ENCODE results near the gene ALDH1L2. TPM values are rescaled to one million over a fixed set of nuclear protein-coding genes. Genes with fewer than 3 reads are reported as not detected.

The ALDH1L2 gene
- total RNA-seq, 1 donor from 2014 or later: 2.7 TPM

DNA sequence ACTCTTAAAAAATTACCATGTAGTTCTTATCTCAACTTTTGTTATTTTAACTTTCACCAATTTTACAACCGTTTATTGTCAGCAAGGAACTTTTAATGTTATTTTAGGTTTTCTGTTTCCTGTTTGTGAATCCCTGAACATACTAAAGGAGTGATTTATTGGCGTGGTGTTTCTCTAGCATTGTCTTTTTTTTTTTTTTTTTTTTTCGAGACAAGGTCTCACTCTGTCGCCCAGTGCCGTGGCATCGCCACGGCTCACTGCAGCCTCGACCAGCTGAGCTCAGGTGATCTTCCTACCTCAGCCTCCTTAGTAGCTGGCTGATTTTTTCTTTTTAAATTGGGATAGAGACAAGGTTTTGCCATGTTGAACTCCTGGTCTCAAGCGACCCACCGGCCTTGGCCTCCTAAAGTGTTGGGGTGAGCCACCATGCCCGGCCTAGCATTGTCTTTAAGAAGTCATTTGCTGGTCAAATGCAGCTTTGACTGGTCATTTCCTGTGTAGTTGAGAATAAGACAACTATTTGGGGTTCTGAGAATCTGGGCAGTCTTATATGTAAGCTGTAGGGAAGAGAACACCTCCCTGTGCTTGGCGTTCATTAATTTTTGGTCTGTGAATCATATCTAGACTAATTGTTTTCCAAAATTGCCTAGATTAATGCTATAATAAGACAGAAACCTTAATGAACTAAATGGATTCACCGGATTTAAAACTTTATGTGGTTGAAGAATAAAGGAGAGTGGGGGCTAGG, 25.4 kb upstream of the ALDH1L2 start:
- Mint-ChIP-seq H3K4me3 (peak overlapping the region; percentile 97), H3K36me3 (peaks cover 20% of the 10 kb centered on the region), H3K27ac (peak overlapping the region; percentile 57), H3K4me1 (ENCODE audit: unreplicated experiment) (peaks cover 37% of the 10 kb centered on the region), H3K27me3 (no peaks in the 10 kb centered on the region), H3K9me3 (no peaks in the 10 kb centered on the region)
- TF ChIP-seq, protein P1, sequence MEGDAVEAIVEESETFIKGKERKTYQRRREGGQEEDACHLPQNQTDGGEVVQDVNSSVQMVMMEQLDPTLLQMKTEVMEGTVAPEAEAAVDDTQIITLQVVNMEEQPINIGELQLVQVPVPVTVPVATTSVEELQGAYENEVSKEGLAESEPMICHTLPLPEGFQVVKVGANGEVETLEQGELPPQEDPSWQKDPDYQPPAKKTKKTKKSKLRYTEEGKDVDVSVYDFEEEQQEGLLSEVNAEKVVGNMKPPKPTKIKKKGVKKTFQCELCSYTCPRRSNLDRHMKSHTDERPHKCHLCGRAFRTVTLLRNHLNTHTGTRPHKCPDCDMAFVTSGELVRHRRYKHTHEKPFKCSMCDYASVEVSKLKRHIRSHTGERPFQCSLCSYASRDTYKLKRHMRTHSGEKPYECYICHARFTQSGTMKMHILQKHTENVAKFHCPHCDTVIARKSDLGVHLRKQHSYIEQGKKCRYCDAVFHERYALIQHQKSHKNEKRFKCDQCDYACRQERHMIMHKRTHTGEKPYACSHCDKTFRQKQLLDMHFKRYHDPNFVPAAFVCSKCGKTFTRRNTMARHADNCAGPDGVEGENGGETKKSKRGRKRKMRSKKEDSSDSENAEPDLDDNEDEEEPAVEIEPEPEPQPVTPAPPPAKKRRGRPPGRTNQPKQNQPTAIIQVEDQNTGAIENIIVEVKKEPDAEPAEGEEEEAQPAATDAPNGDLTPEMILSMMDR (conservative IDR thresholded peaks at IDR 0.05): no peak
- no peak for DNase-seq (ENCODE audit: extremely low spot score, unreplicated experiment)

DNA sequence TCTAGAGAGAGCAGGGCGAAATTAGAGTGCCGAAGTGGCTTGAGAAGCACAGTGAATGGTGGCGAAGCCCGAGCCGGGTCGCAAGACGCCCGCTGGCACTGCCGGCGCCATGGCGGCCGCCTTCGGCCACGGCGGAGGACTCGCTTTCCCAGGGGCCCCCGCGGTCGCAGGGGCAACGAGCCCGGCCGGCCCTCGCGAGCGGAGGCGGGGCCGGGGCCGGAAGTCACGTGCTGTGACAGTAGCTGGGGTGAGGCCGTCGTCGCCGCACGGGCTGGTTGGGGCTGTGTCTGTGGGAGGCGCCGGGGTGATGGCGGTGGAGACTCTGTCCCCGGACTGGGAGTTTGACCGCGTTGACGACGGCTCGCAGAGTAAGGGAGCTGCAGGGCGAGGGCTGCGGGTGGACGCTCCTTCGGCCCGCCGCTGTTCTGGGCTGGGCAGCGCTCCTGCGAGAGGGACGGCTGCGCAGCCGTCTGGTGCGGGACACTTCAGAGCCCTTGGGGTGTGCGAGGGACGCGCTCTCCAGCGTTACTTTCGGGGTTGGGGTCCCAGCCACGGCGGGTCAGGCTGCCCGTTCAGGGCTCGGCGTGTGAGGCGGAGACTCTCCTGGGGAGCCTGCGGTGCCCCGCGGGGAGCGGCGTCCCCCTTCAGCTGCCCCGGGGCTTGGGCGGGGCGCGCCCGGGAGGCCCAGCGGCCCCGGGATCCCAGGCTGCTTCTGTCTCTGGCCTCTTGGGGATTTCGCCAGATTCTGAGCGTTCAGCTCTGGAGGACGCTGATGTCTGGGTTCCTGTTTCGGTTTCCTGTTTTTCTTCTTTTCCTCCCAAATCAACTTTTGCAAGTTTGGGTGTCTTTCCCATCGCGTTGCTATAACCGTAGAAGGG, 23.5 kb upstream of the ALDH1L2 start, which contains the start of gene WASHC4:
WASHC4 (plus strand) TSS at position 238 of the 878 bp plus-strand sequence; CDS start at position 308, 70 bp downstream.
- TF ChIP-seq, protein P1 (conservative IDR thresholded peaks at IDR 0.05): peak; percentile 44
- peaks cover 33% of the 10 kb centered on the region for H3K4me1 Mint-ChIP-seq (ENCODE audit: unreplicated experiment)

DNA sequence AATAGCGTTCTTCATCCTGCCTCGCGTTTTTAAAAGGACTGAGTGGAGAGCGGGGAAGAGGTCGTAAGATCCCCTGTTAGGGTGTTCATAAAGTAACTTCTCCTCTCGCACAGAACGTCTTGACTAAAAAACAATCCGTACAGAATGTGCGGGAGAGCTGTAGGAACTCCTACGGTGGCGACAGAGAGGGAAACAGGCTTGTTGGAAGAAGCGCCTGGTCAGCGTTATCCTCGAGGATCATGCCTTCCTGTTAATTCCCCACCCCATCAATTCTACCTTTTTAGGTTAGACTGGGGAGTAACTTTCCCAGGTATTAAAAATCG, 22.9 kb upstream of the ALDH1L2 start:
- Mint-ChIP-seq H3K4me3 (peak overlapping the region; percentile 97), H3K9me3 (no peaks in the 10 kb centered on the region), H3K4me1 (ENCODE audit: unreplicated experiment) (peaks cover 32% of the 10 kb centered on the region), H3K36me3 (peaks cover 8% of the 10 kb centered on the region), H3K27me3 (no peaks in the 10 kb centered on the region), H3K27ac (peak overlapping the region; percentile 96)
- TF ChIP-seq, protein P1 (conservative IDR thresholded peaks at IDR 0.05): no peak
- DNase-seq (ENCODE audit: extremely low spot score, unreplicated experiment): no peak

More for the DNA sequence above, 23.5 kb upstream of the ALDH1L2 start, which contains the start of gene WASHC4:
- H3K36me3 Mint-ChIP-seq: peaks cover 13% of the 10 kb centered on the region
- no peaks in the 10 kb centered on the region for H3K27me3 Mint-ChIP-seq
- DNase-seq (ENCODE audit: extremely low spot score, unreplicated experiment): peak; percentile 95
- peak within 1 kb of the TSS; percentile 97 for H3K4me3 Mint-ChIP-seq
- no peaks in the 10 kb centered on the region for H3K9me3 Mint-ChIP-seq
- H3K27ac Mint-ChIP-seq: peak within 1 kb of the TSS; percentile 96

DNA sequence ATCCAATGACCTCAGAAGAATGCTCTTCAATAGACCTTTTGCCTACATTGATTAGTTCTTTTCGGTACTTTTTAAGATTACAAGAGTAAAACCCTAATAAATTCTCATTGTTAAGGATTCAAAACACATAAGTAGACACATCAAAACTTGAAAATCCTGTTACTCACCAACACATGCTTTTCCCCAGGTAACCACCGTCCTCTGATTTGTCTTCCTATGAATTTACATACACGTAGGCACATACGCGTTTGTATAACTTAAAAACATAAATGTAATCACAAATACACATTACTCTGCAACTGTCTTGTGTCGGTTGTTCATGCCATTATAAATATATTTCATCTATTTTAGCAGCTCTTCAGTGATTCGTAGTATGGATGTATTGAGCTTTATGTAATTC, 22.4 kb upstream of the ALDH1L2 start:
- peaks cover 4% of the 10 kb centered on the region for H3K36me3 Mint-ChIP-seq
- TF ChIP-seq, protein P1 (conservative IDR thresholded peaks at IDR 0.05): no peak
- H3K9me3 Mint-ChIP-seq: no peaks in the 10 kb centered on the region
- peak overlapping the region; percentile 97 for H3K4me3 Mint-ChIP-seq
- H3K27me3 Mint-ChIP-seq: no peaks in the 10 kb centered on the region
- H3K4me1 Mint-ChIP-seq (ENCODE audit: unreplicated experiment): peaks cover 32% of the 10 kb centered on the region
- no peak for DNase-seq (ENCODE audit: extremely low spot score, unreplicated experiment)
- H3K27ac Mint-ChIP-seq: peak overlapping the region; percentile 96

DNA sequence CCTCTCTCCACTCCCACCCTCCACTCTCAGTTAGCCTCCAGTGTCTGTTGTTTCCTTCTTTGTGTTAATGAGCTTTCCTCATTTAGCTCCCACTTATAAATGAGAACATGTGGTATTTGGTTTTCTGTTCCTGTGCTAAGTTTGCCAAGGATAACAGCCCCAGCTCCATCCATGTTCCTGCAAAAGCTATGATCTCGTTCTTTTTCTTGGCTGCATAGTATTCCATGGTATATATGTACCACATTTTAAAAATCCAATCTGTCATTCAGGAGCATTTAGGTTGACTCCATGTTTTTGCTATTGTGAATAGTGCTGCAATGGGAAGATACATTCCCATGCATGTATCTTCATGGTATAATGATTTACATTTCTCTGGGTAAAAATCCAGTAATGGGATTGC, 20.5 kb upstream of the ALDH1L2 start:
- DNase-seq (ENCODE audit: extremely low spot score, unreplicated experiment): no peak
- Mint-ChIP-seq H3K4me3 (no peak overlapping the region), H3K36me3 (peaks cover under 1% of the 10 kb centered on the region), H3K27me3 (no peaks in the 10 kb centered on the region), H3K27ac (no peak overlapping the region), H3K4me1 (ENCODE audit: unreplicated experiment) (peaks cover 29% of the 10 kb centered on the region), H3K9me3 (no peaks in the 10 kb centered on the region)
- TF ChIP-seq, protein P1 (conservative IDR thresholded peaks at IDR 0.05): no peak

All from type B pancreatic cell (in vitro differentiated cells).